A549 treated with GW870086 at 1 μM for 4 hours (cell line): Measurements from ENCODE around the gene WDR45B. TPM values are rescaled to one million over a fixed set of nuclear protein-coding genes. Genes with fewer than 3 reads are reported as not detected.

Experiments
- total RNA-seq: library from RNA; stranded (reverse); fragments of 200-300 nt; extraction: Qiagen RNA extraction; gene quantifications from 5 replicates; pipeline ENCODE4 v1.2.3, GENCODE V29; 2022; ENCODE audit warnings: low read depth

The WDR45B gene
- 90.4 to 100 TPM (median 93.7 TPM) in 5 replicates for total RNA-seq

DNA sequence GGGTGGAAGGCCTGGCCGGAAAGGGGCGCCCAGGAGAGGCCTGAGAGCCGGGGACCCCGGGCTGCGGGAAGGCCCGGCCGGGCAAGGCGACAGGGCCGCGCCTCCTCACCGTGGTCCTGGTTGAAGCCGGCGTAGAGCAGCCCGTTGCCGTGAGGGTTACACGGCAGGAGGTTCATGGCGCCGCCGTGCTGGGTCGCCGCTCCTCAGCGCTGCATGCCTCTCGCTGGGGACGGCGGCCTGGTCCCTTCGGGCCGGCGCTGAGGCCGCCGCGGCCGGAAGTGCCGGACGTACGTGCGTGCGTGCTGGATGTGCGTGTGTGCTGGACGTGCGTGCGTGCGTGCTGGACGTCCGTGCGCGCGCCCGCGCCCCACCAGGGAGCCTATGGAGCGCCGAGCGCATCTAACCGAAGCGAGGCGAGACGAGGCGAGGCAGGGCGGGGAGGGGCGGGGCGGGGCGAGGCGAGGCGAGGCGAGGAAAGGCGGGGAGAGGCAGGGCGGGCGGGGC lies at the start of gene WDR45B:
WDR45B (minus strand) TSS at position 280 of the 504 bp plus-strand sequence; CDS start at position 176, 104 bp downstream.

Other genes starting within 250 kb of the WDR45B start
- 11.8 to 13.7 TPM (median 12.8 TPM) in 5 replicates for gene HEXD, start 230.1 kb downstream of the WDR45B start, total RNA-seq
- 18.1 to 26.4 TPM (median 24.5 TPM) in 5 replicates for gene OGFOD3, start 229.9 kb downstream of the WDR45B start, total RNA-seq
- gene CYBC1, start 197.7 kb downstream of the WDR45B start, total RNA-seq = 48.7 to 58.6 TPM (median 55.5 TPM) in 5 replicates
- 47.7 to 55.1 TPM (median 52.0 TPM) in 5 replicates for gene NARF, start 189.7 kb downstream of the WDR45B start, total RNA-seq
- 48.3 to 61.1 TPM (median 53.7 TPM) in 5 replicates for gene FOXK2, start 128.7 kb downstream of the WDR45B start, total RNA-seq
- gene RAB40B, start 50.3 kb upstream of the WDR45B start, total RNA-seq = 12.2 to 18.5 TPM (median 17.5 TPM) in 5 replicates
- 68.2 to 71.2 TPM (median 69.6 TPM) in 5 replicates for gene FN3KRP, start 68.3 kb upstream of the WDR45B start, total RNA-seq
- 8.2 to 9.1 TPM (median 8.9 TPM) in 5 replicates for gene FN3K, start 87.2 kb upstream of the WDR45B start, total RNA-seq
- 61.6 to 87.2 TPM (median 75.6 TPM) in 5 replicates for gene TBCD, start 103.6 kb upstream of the WDR45B start, total RNA-seq
- gene ZNF750, start 191.6 kb upstream of the WDR45B start, total RNA-seq = not detected in 5 replicates